Measurements from ENCODE around the gene TSPYL4.

DNA sequence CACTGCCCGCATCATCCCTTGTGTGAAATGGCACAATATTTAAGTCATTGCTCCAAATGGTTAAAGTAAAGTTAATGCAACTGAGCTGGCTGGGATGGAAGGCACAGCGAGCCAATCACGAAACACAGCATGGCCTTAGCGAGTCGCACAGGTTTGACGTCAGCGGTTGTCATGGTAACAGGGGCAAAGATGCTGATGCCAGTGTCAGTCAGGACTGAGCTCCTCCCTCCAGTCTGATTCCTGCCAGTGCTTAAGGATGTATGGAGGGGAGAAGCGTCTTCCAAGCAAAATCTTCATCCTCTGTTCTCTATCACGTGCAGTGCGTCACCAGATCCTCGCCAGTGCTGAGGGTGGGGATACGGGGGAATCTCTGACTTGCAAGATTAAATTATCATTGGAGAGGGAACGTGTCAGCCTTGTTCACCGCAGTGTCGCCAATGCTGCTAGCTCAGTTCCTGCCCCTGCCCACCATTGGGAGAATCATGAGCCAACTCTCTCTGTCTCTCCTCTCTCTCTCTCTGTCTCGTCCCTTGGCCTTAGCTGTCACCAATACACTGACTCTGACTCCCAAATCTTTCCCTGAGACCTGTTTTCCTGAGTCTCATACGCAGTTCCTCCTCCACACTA is 24.5 kb downstream of the TSPYL4 start:
- TF ChIP-seq, protein P1, sequence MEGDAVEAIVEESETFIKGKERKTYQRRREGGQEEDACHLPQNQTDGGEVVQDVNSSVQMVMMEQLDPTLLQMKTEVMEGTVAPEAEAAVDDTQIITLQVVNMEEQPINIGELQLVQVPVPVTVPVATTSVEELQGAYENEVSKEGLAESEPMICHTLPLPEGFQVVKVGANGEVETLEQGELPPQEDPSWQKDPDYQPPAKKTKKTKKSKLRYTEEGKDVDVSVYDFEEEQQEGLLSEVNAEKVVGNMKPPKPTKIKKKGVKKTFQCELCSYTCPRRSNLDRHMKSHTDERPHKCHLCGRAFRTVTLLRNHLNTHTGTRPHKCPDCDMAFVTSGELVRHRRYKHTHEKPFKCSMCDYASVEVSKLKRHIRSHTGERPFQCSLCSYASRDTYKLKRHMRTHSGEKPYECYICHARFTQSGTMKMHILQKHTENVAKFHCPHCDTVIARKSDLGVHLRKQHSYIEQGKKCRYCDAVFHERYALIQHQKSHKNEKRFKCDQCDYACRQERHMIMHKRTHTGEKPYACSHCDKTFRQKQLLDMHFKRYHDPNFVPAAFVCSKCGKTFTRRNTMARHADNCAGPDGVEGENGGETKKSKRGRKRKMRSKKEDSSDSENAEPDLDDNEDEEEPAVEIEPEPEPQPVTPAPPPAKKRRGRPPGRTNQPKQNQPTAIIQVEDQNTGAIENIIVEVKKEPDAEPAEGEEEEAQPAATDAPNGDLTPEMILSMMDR (IDR thresholded peaks at IDR 0.05) = no peak
- TF ChIP-seq POLR2A (IDR thresholded peaks at IDR 0.05) = no peak
